ENCODE results near the gene TTC22. TPM values are rescaled to one million over a fixed set of nuclear protein-coding genes. Genes with fewer than 3 reads are reported as not detected.

TTC22 gene
- total RNA-seq, 6 experiments from 2014 or later: 2.7 to 8.9 (median 4.7) TPM

- intact Hi-C loops (cut with DNase I): no loop called here
- no peak for ATAC-seq
- WGBS (ENCODE audit: insufficient coverage, low coverage, low lambda C conversion rate, missing lambda C conversion rate): 17% methylated on average over 2 of the region's 4 CpGs
- Histone ChIP-seq H3K27me3 (no peaks in the 10 kb centered on the region), H3K4me1 (peaks cover 0 to 11% (median 0%) of the 10 kb centered on the region in 4 donors), H3K36me3 (no peaks in the 10 kb centered on the region), H3K9me3 (no peaks in the 10 kb centered on the region), H3K4me3 (no peak overlapping the region), H3K27ac (no peak overlapping the region)
- no peak for DNase-seq
- no peak for TF ChIP-seq POLR2A (IDR thresholded peaks at IDR 0.05)
- TF ChIP-seq CTCF (IDR thresholded peaks at IDR 0.05): no peak
Measured at GRCh38 chr1:54766726-54767125, 34.4 kb downstream of the TTC22 start.

- peak overlapping the region; percentile 30 to 83 (median 39) for H3K4me3 ChIP-seq
- ATAC-seq (peak; percentile 5 to 16 (median 8)), DNase-seq (no peak)
- no peak for TF ChIP-seq CTCF (IDR thresholded peaks at IDR 0.05)
- no peak for TF ChIP-seq POLR2A (IDR thresholded peaks at IDR 0.05)
- intact Hi-C loops (cut with DNase I): no loop called here
- H3K27ac ChIP-seq: no peak overlapping the region
- no peaks in the 10 kb centered on the region for H3K36me3 ChIP-seq
- no peaks in the 10 kb centered on the region for H3K9me3 ChIP-seq
- 53% methylated on average over 13 of the region's 13 CpGs for WGBS (ENCODE audit: insufficient coverage, low coverage, low lambda C conversion rate, missing lambda C conversion rate)
- H3K27me3 ChIP-seq: no peaks in the 10 kb centered on the region
- peaks cover 0 to 11% (median 0%) of the 10 kb centered on the region in 4 donors for H3K4me1 ChIP-seq
Measured at GRCh38 chr1:54764922-54765561, 36.1 kb downstream of the TTC22 start.

GRCh38 chr1:54764133-54764921 lies 36.8 kb downstream of the TTC22 start, which contains the start of gene PARS2:
TSS of gene PARS2 (minus strand) at chr1:54764523. CDS start at chr1:54759161, 5,362 bp downstream.
- Histone ChIP-seq H3K27me3 (no peaks in the 10 kb centered on the region), H3K9me3 (no peaks in the 10 kb centered on the region), H3K36me3 (no peaks in the 10 kb centered on the region), H3K27ac (peak within 1 kb of the TSS in 2 of 3 donors; percentile 6 to 24), H3K4me3 (peak within 1 kb of the TSS; percentile 60 to 83 (median 79)), H3K4me1 (peaks cover 0 to 11% (median 0%) of the 10 kb centered on the region in 4 donors)
- intact Hi-C loops (cut with DNase I): no loop called here
- TF ChIP-seq POLR2A (IDR thresholded peaks at IDR 0.05): peak; percentile 65
- no peak for TF ChIP-seq CTCF (IDR thresholded peaks at IDR 0.05)
- 0% methylated on average over 17 of the region's 57 CpGs for WGBS (ENCODE audit: insufficient coverage, low coverage, low lambda C conversion rate, missing lambda C conversion rate)
- peak; percentile 97 to 98 (median 98) for ATAC-seq
- DNase-seq: peak; percentile 97 to 98 (median 97)

- intact Hi-C loops (cut with DNase I): no loop called here
- H3K4me3 ChIP-seq: peak overlapping the region; percentile 60 to 83 (median 79)
- no peaks in the 10 kb centered on the region for H3K9me3 ChIP-seq
- H3K4me1 ChIP-seq: peaks cover 0 to 11% (median 0%) of the 10 kb centered on the region in 4 donors
- peak overlapping the region in 2 of 3 donors; percentile 6 to 24 for H3K27ac ChIP-seq
- TF ChIP-seq CTCF (IDR thresholded peaks at IDR 0.05) (no peak), POLR2A (IDR thresholded peaks at IDR 0.05) (no peak)
- no peak for DNase-seq
- no peaks in the 10 kb centered on the region for H3K36me3 ChIP-seq
- no peak for ATAC-seq
- WGBS (ENCODE audit: insufficient coverage, low coverage, low lambda C conversion rate, missing lambda C conversion rate): 1% methylated on average over 6 of the region's 11 CpGs
- H3K27me3 ChIP-seq: no peaks in the 10 kb centered on the region
Measured at GRCh38 chr1:54763816-54764132, 37.3 kb downstream of the TTC22 start.

All from right lobe of liver (tissue), 6 donors.